SK-N-SH (cell line): ENCODE data around the gene AUTS2.

Experiments
- CTCF ChIP-seq: fragments of 200-600 bp; sonication (generic); IDR thresholded peaks from 2 replicates; pipeline ENCODE4 v1.6.1; 2017; ENCODE audit warnings: antibody characterized with exemption, mild to moderate bottlenecking, moderate library complexity
- FOXJ3 ChIP-seq: sonication (generic); formaldehyde crosslinking; IDR thresholded peaks from 2 replicates; pipeline ENCODE4 v1.5.1; 2020; ENCODE audit warnings: mild to moderate bottlenecking, missing genetic modification reagents
- GATA2 ChIP-seq: sonication (generic); formaldehyde crosslinking; IDR thresholded peaks from 2 replicates; pipeline ENCODE4 v1.5.0; 2020; ENCODE audit warnings: mild to moderate bottlenecking, missing genetic modification reagents
- POLR2AphosphoS5 ChIP-seq: IDR thresholded peaks from 2 replicates; pipeline ENCODE4 v1.6.1; 2012; ENCODE audit warnings: low read depth, low read length
- SMC3 ChIP-seq: IDR thresholded peaks from 2 replicates; pipeline ENCODE4 v1.6.1; 2012; ENCODE audit warnings: low read depth, low read length, improper control_type of control experiment
- TEAD4 ChIP-seq: IDR thresholded peaks from 2 replicates; pipeline ENCODE4 v1.4.0; 2012; ENCODE audit warnings: mild to moderate bottlenecking, borderline replicate concordance; ENCODE audit not compliant: insufficient read depth
- YY1 ChIP-seq: IDR thresholded peaks from 2 replicates; pipeline ENCODE4 v1.4.0; 2012; ENCODE audit warnings: low read depth, mild to moderate bottlenecking

GRCh38 chr7:70188901-70189650, 590.8 kb downstream of the AUTS2 start:
- TF ChIP-seq CTCF: no peak
- TF ChIP-seq POLR2AphosphoS5: no peak
- no peak for TF ChIP-seq SMC3
- TF ChIP-seq TEAD4: no peak
- TF ChIP-seq YY1: no peak
- TF ChIP-seq GATA2 (CRISPR knock-in tag): no peak
- TF ChIP-seq FOXJ3 (CRISPR knock-in tag): no peak
